H9 (cell line): Measurements from ENCODE around the gene SLC25A48. TPM values are rescaled to one million over a fixed set of nuclear protein-coding genes. Genes with fewer than 3 reads are reported as not detected.
"Not testable (repeated sequence)": the region's sequence is repeated elsewhere in the genome, so short reads cannot be mapped to it uniquely, and the experiment has no call there.

Experiments used
- DNase-seq: peaks from one replicate; pipeline ENCODE4 v3.0.0-alpha.2; 2017
- H2AFZ ChIP-seq: one replicate; pipeline ENCODE4 v1.6.1; 2013; ENCODE audit warnings: mild to moderate bottlenecking, low read length, control low read depth, moderate library complexity
- H2AK5ac ChIP-seq: 2 replicates; pipeline ENCODE4 v1.6.1; 2013; ENCODE audit warnings: low read length, control low read depth, mixed read lengths; ENCODE audit not compliant: insufficient read length
- H2BK120ac ChIP-seq: one replicate; pipeline ENCODE4 v1.6.1; 2013; ENCODE audit warnings: low read depth, mild to moderate bottlenecking, low read length, control low read depth, inconsistent platforms; ENCODE audit not compliant: poor library complexity, severe bottlenecking
- H2BK12ac ChIP-seq: 2 replicates; pipeline ENCODE4 v1.6.1; 2013; ENCODE audit warnings: low read length, control low read depth, mixed read lengths, low read depth; ENCODE audit not compliant: insufficient read length
- H2BK15ac ChIP-seq: 2 replicates; pipeline ENCODE4 v1.6.1; 2013; ENCODE audit warnings: low read depth, low read length, control low read depth
- H2BK20ac ChIP-seq: one replicate; pipeline ENCODE4 v1.6.1; 2013; ENCODE audit warnings: low read depth, mild to moderate bottlenecking, low read length, control low read depth, inconsistent platforms; ENCODE audit not compliant: poor library complexity, severe bottlenecking
- H2BK5ac ChIP-seq: 2 replicates; pipeline ENCODE4 v1.6.1; 2013; ENCODE audit warnings: low read length, control low read depth, mixed read lengths; ENCODE audit not compliant: insufficient read length
- H3K14ac ChIP-seq: 2 replicates; pipeline ENCODE4 v1.6.1; 2013; ENCODE audit warnings: low read length, control low read depth; ENCODE audit not compliant: insufficient read depth
- H3K18ac ChIP-seq: 2 replicates; pipeline ENCODE4 v1.6.1; 2013; ENCODE audit warnings: low read depth, mild to moderate bottlenecking, mixed read lengths, low read length, control low read depth; ENCODE audit not compliant: insufficient read length
- H3K23ac ChIP-seq: 2 replicates; pipeline ENCODE4 v1.6.1; 2013; ENCODE audit warnings: low read length, control low read depth, mixed read lengths, low read depth; ENCODE audit not compliant: insufficient read length
- H3K23me2 ChIP-seq: 2 replicates; pipeline ENCODE4 v1.6.1; 2013; ENCODE audit warnings: low read depth, mild to moderate bottlenecking, mixed read lengths, low read length, control low read depth; ENCODE audit not compliant: insufficient read length, poor library complexity, severe bottlenecking
- H3K27ac ChIP-seq: 2 replicates; pipeline ENCODE4 v1.5.1; 2013; ENCODE audit warnings: low read length, control low read depth, mixed read lengths, low read depth; ENCODE audit not compliant: insufficient read length
- H3K27me3 ChIP-seq: 2 replicates; pipeline ENCODE4 v1.6.1; 2013; ENCODE audit warnings: low read length, control low read depth, inconsistent platforms; ENCODE audit not compliant: insufficient read depth
- H3K4ac ChIP-seq: 2 replicates; pipeline ENCODE4 v1.6.1; 2013; ENCODE audit warnings: low read depth, mild to moderate bottlenecking, control low read depth, inconsistent platforms, low read length, moderate library complexity
- H3K4me1 ChIP-seq: 2 replicates; pipeline ENCODE4 v1.6.1; 2013; ENCODE audit warnings: low read length, control low read depth, inconsistent platforms; ENCODE audit not compliant: insufficient read depth
- H3K4me2 ChIP-seq: 2 replicates; pipeline ENCODE4 v1.6.1; 2013; ENCODE audit warnings: low read length, control low read depth, mixed read lengths; ENCODE audit not compliant: insufficient read length, insufficient read depth
- H3K56ac ChIP-seq: 2 replicates; pipeline ENCODE4 v1.6.1; 2013; ENCODE audit warnings: low read depth, mild to moderate bottlenecking, mixed read lengths, low read length, control low read depth; ENCODE audit not compliant: insufficient read length
- H3K79me1 ChIP-seq: 2 replicates; pipeline ENCODE4 v1.6.1; 2013; ENCODE audit warnings: low read depth, mild to moderate bottlenecking, moderate library complexity, low read length, control low read depth, inconsistent platforms; ENCODE audit not compliant: insufficient read depth, poor library complexity, severe bottlenecking
- H3K79me2 ChIP-seq: 2 replicates; pipeline ENCODE4 v1.6.1; 2013; ENCODE audit warnings: low read length, control low read depth, inconsistent platforms; ENCODE audit not compliant: insufficient read depth
- H3K9ac ChIP-seq: 2 replicates; pipeline ENCODE4 v1.6.1; 2013; ENCODE audit warnings: low read length, control low read depth, mixed read lengths; ENCODE audit not compliant: insufficient read length; ENCODE audit errors: extremely low read depth
- H3K9me3 ChIP-seq: one replicate; pipeline ENCODE4 v1.6.1; 2013; ENCODE audit warnings: low read depth, low read length, inconsistent platforms; ENCODE audit not compliant: control insufficient read depth
- H3T11ph ChIP-seq: one replicate; pipeline ENCODE4 v1.6.1; 2013; ENCODE audit warnings: mild to moderate bottlenecking, low read length, control low read depth, inconsistent platforms
- H4K20me1 ChIP-seq: one replicate; pipeline ENCODE4 v1.6.1; 2013; ENCODE audit not compliant: control insufficient read depth, insufficient read length, insufficient read depth
- H4K5ac ChIP-seq: 2 replicates; pipeline ENCODE4 v1.6.1; 2013; ENCODE audit warnings: low read depth, mild to moderate bottlenecking, mixed read lengths, low read length, control low read depth; ENCODE audit not compliant: insufficient read length
- H4K8ac ChIP-seq: replicated peaks from 2 replicates; pipeline ENCODE4 v1.6.1; 2013; ENCODE audit warnings: low read length, control low read depth, mixed read lengths, low read depth; ENCODE audit not compliant: insufficient read length
- H4K91ac ChIP-seq: 2 replicates; pipeline ENCODE4 v1.6.1; 2013; ENCODE audit warnings: low read depth, mild to moderate bottlenecking, moderate library complexity, mixed read lengths, low read length, control low read depth; ENCODE audit not compliant: insufficient read length
- H3K27ac Mint-ChIP-seq, 3 experiments: 2 replicates in 2 of 3; 3 replicates in 1 of 3; pipeline ENCODE4 v1.8.0; 2020 to 2021; ENCODE audit warnings: mixed read lengths in 3 of 3, mild to moderate bottlenecking in 1 of 3, moderate library complexity in 1 of 3
- H3K27me3 Mint-ChIP-seq: 2 replicates; pipeline ENCODE4 v1.8.0; 2021; ENCODE audit warnings: low read depth, mild to moderate bottlenecking, moderate library complexity, mixed read lengths
- H3K36me3 Mint-ChIP-seq, 3 experiments: 2 replicates in 2 of 3; 3 replicates in 1 of 3; pipeline ENCODE4 v1.8.0; 2020 to 2021; ENCODE audit warnings: low read depth in 3 of 3, mixed read lengths in 3 of 3; ENCODE audit not compliant: insufficient read depth in 1 of 3
- H3K4me1 Mint-ChIP-seq, 2 experiments: 2 replicates each; pipeline ENCODE4 v1.8.0; 2020; ENCODE audit warnings: mixed read lengths in 2 of 2
- H3K4me3 Mint-ChIP-seq, 2 experiments: 2 replicates in 1 of 2; 3 replicates in 1 of 2; pipeline ENCODE4 v1.8.0; 2020 to 2021; ENCODE audit warnings: mild to moderate bottlenecking in 2 of 2, mixed read lengths in 2 of 2, moderate library complexity in 1 of 2
- H3K9me3 Mint-ChIP-seq, 2 experiments: 2 replicates in 1 of 2; 3 replicates in 1 of 2; pipeline ENCODE4 v1.8.0; 2020; ENCODE audit warnings: mild to moderate bottlenecking in 2 of 2, mixed read lengths in 2 of 2, moderate library complexity in 1 of 2
- CTCF ChIP-seq: fragments of 200-600 bp; sonication (generic); conservative IDR thresholded peaks from 3 replicates; pipeline ENCODE4 v1.8.0; 2021; ENCODE audit warnings: antibody characterized with exemption, mild to moderate bottlenecking
- WGBS: extraction: QIAGEN DNeasy Blood & Tissue Kit; methylation state at CpG from one replicate; pipeline ENCODE4 v1.1.7; 2013; ENCODE audit warnings: missing lambda C conversion rate, low lambda C conversion rate, mixed read lengths; ENCODE audit not compliant: insufficient read length; ENCODE audit errors: extremely low coverage; 5-methylcytosine and 5-hydroxymethylcytosine counted together
- total RNA-seq: library from RNA; stranded (reverse); gene quantifications from 2 replicates; pipeline ENCODE4 v1.2.1, GENCODE V29; 2021

The SLC25A48 gene
- total RNA-seq, 1 experiment from 2014 or later = 0.66 TPM

- Histone ChIP-seq H2AK5ac (no peak overlapping the region), H2AFZ (no peak overlapping the region), H3K23ac (no peak overlapping the region), H4K20me1 (no peaks in the 10 kb centered on the region), H3K23me2 (no peaks in the 10 kb centered on the region), H3K4me2 (no peak overlapping the region), H2BK5ac (no peak overlapping the region), H3K14ac (no peak overlapping the region), H3K18ac (no peak overlapping the region), H3K79me1 (no peaks in the 10 kb centered on the region), H4K91ac (no peak overlapping the region), H2BK120ac (no peak overlapping the region), H3T11ph (no peak overlapping the region), H3K27ac (no peak overlapping the region), H3K4ac (no peak overlapping the region), H3K9ac (no peak overlapping the region), H2BK12ac (no peak overlapping the region), H3K9me3 (no peaks in the 10 kb centered on the region), H4K8ac (no peak overlapping the region), H4K5ac (no peak overlapping the region), H3K79me2 (no peaks in the 10 kb centered on the region), H2BK20ac (no peak overlapping the region), H2BK15ac (no peak overlapping the region), H3K4me1 (no peaks in the 10 kb centered on the region), H3K56ac (no peak overlapping the region), H3K27me3 (no peaks in the 10 kb centered on the region)
- Mint-ChIP-seq H3K4me1 (no peaks in the 10 kb centered on the region), H3K9me3 (peaks cover 0 to 6% of the 10 kb centered on the region in 2 experiments; a peak in 3 of 5 replicates), H3K36me3 (no peaks in the 10 kb centered on the region; a peak in 1 of 7 replicates), H3K27ac (no peak overlapping the region), H3K4me3 (no peak overlapping the region), H3K27me3 (peaks cover 19% of the 10 kb centered on the region)
- no peak for DNase-seq
- WGBS = no CpG with 5 or more reads among the region's 2 CpGs
- no peak for TF ChIP-seq CTCF
Measured at GRCh38 chr5:135857630-135858311, 23.3 kb downstream of the SLC25A48 start.

GRCh38 chr5:135859186-135859585 is 24.7 kb downstream of the SLC25A48 start:
- H2BK15ac ChIP-seq, H3K14ac ChIP-seq, H3K9me3 Mint-ChIP-seq, H3K4me2 ChIP-seq, H3K36me3 Mint-ChIP-seq, H2AFZ ChIP-seq, H2BK5ac ChIP-seq, H3K18ac ChIP-seq, H3K79me2 ChIP-seq, H2AK5ac ChIP-seq, H3K4me3 Mint-ChIP-seq, H4K5ac ChIP-seq, H2BK12ac ChIP-seq, H3K4me1 Mint-ChIP-seq, H2BK20ac ChIP-seq, H3K23me2 ChIP-seq, H3K9me3 ChIP-seq, H3K4me1 ChIP-seq, H3K27ac ChIP-seq, H3K79me1 ChIP-seq, H2BK120ac ChIP-seq, H4K91ac ChIP-seq, H4K8ac ChIP-seq, H3K23ac ChIP-seq, H3T11ph ChIP-seq, H3K27ac Mint-ChIP-seq, H4K20me1 ChIP-seq, DNase-seq, H3K27me3 ChIP-seq, H3K9ac ChIP-seq, H3K56ac ChIP-seq, H3K4ac ChIP-seq: not testable (repeated sequence)
- H3K27me3 Mint-ChIP-seq = peaks cover 18% of the 10 kb centered on the region
- WGBS = no CpG with 5 or more reads among the region's 3 CpGs
